Ishikawa (cell line): ENCODE measurements around the gene RBMS3.

ENCODE experiments used
- CREB1 ChIP-seq: IDR thresholded peaks from 2 replicates; pipeline ENCODE4 v1.6.1; 2012; ENCODE audit warnings: low read depth
- TAF1 ChIP-seq: IDR thresholded peaks from 2 replicates; pipeline ENCODE4 v1.6.1; 2012; ENCODE audit warnings: low read depth, mild to moderate bottlenecking
- TEAD4 ChIP-seq: IDR thresholded peaks from 2 replicates; pipeline ENCODE4 v1.6.1; 2012
- ZBTB7A ChIP-seq: IDR thresholded peaks from 2 replicates; pipeline ENCODE4 v1.6.1; 2012; ENCODE audit warnings: low read depth

DNA sequence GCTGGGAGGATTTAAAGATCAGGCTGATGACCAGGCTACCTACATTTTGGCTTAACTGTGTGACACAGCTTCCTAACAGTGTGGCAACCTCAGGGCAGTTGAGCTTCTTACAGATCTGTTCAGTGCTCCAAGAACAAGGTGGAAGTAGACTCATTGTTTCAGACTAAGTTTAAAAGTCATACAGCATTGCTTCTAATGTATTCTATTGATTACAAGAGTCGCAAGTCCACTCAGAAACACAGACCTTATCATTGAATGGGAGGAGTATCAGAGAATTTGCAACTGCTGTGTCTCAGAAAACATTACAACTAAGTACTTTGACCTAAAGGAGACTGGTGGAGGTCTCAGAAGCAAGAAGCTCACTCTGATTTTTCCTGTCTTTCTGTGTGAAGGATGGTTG is 746.0 kb downstream of the RBMS3 start:
- TF ChIP-seq CREB1 (no peak), TEAD4 (no peak), ZBTB7A (no peak), TAF1 (no peak)
